Measurements from ENCODE around the gene TMEM121B. TPM values are rescaled to one million over a fixed set of nuclear protein-coding genes. Genes with fewer than 3 reads are reported as not detected.

Gene TMEM121B
- total RNA-seq, 1 donor from 2014 or later: 0.16 TPM

DNA sequence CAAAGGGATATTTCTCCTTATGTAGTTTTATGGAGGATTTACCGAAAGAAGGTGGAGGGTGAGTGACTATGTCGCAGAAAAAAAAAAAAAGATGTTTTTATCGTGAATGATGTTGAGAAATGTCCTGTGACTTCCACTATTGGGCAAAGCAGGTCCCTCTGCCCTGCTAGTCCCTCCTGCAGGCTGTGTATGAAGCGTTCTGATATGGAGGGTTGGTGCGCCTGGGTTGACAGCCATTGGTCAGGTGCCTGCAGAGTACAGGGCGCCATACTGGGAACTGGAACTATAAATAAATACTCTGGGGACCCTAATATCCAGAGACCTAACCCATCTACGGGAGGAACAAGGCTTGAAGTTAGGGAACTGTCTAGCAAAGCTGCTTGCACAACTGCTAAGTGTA, 34.9 kb downstream of the TMEM121B start:
- H3K4me1 Mint-ChIP-seq: peaks cover 52% of the 10 kb centered on the region
- intact Hi-C loops (cut with micrococcal nuclease): loop anchor here (2.0 to 5.0 kb wide), 3 partner anchors 31 to 681 kb away; partner anchors contain the start of gene ADA2
- H3K9me3 Mint-ChIP-seq: no peaks in the 10 kb centered on the region
- peak overlapping the region; percentile 90 for H3K4me3 Mint-ChIP-seq
- peaks cover 3% of the 10 kb centered on the region for H3K27me3 Mint-ChIP-seq
- peaks cover 12% of the 10 kb centered on the region for H3K36me3 Mint-ChIP-seq (ENCODE audit: low read depth)
- peak overlapping the region; percentile 88 for H3K27ac Mint-ChIP-seq
- DNase-seq: peak; percentile 73

DNA sequence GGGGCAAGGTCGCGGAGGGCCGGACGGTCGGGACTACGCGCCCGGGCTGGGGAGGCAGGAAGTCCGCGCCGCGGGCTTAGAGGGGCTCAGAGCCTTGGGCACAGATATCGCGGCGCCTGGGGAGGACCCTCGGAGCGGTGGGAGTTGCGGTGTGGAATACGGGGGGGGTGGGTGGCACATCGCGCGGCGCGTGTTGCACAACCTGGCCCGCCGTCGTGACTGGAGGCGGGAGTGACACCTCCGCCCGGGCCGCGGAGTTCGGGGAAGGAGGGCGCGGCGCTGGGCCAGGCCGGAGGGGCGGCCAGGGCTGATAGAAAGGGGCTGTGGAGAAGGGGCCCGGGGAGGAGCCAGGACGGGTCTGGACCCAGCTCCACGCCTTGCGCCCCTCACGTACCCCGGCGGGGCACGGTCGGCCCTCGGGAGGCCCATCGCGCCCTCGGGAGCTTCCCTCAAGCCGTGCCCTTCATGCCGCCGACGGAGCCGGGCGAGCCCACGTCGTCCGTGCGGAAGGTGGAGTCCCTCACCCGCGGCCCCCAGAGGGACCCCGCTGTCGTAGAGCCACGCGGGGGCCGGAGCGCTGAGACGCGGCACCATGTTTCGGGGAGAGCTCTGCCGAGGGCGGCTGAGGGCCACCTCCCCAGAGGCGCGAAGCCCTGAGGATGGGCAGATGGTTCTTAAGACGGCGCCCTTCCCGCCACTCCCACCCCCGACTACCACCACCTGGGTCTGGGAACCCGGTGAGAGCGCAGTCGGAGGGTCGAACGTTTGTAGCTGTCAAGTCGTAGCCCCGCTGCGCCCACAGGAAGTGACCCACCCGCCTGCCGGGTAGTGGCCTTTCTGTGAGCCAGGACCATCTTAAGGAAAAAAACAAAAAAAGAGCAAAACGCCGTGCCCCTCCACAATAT, 35.6 kb downstream of the TMEM121B start:
- intact Hi-C loops (cut with micrococcal nuclease): loop anchor here (2.0 to 5.0 kb wide), 3 partner anchors 31 to 682 kb away; partner anchors contain the start of gene ADA2
- Mint-ChIP-seq H3K4me3 (peak overlapping the region; percentile 90), H3K36me3 (ENCODE audit: low read depth) (peaks cover 8% of the 10 kb centered on the region), H3K9me3 (no peaks in the 10 kb centered on the region), H3K27ac (peak overlapping the region; percentile 88), H3K27me3 (peaks cover 3% of the 10 kb centered on the region), H3K4me1 (peaks cover 45% of the 10 kb centered on the region)
- peak; percentile 77 for DNase-seq

DNA sequence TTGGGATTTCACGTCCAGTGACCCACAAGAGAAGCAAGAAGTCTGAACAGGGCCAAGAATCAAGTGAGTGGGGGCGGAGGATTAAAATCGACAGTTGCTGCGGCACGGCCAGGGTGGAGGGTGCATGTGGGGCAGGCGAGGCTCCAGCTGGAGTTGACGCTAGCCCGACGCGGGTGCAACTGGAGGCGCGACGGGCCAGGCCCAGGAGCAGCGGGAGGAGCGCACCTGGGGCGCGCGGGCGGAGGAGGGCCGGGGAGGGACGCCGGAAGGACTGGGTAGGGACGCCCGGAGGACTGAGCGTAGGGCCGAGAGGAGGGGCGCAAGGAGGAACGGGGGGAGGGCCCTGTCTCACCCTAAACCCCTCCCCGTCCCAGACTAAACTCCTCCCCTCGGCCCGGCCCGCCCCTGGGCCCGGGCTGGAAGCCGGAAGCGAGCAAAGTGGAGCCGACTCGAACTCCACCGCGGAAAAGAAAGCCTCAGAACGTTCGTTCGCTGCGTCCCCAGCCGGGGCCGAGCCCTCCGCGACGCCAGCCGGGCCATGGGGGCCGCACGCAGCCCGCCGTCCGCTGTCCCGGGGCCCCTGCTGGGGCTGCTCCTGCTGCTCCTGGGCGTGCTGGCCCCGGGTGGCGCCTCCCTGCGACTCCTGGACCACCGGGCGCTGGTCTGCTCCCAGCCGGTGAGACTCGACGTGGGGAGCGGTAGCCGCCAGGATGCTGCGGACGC, 36.4 kb downstream of the TMEM121B start, which contains the start of gene IL17RA:
Gene IL17RA (plus strand): TSS at position 447 of the 723 bp plus-strand sequence. CDS start 92 bp downstream, at position 539.
- peaks cover 43% of the 10 kb centered on the region for H3K4me1 Mint-ChIP-seq

DNA sequence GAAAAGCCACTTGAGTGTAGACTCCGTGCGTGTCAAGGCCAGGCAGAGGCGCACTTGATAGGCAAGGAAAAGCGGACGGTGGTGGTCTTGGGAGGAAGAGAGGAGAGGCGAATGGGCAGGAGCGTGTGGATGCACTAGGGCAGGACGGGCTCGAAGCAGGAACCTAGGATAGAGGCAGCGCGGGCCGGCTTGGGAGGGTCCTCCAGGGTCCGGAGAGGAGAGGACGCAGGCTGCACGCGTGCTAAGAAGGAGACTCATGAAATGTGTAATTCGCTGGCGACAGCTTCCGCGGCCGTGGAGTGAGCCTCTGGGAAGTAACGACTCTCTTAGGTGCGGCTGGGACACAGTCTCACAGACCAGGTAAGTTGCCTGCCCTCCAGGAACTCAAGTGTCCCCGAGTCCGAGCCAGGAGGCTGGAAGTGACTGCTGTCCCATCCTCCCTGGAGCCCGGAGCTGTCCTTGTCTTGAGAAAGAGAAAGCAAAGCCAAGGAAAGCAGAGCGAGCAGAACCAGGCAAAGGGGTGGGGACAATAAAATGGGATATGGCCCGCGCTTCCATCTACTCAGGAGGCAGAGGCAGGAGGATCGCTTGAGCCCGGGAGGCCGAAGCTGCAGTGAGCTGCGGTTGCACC, 37.2 kb downstream of the TMEM121B start:
- H3K36me3 Mint-ChIP-seq (ENCODE audit: low read depth): peaks cover 4% of the 10 kb centered on the region
- peaks cover 7% of the 10 kb centered on the region for H3K27me3 Mint-ChIP-seq
- peaks cover 36% of the 10 kb centered on the region for H3K4me1 Mint-ChIP-seq
- intact Hi-C loops (cut with micrococcal nuclease): loop anchor here (1.0 kb wide), 1 partner anchor 75 kb away; the partner anchor contains the start of gene HDHD5
- peak overlapping the region; percentile 90 for H3K4me3 Mint-ChIP-seq
- H3K27ac Mint-ChIP-seq: peak overlapping the region; percentile 45
- no peaks in the 10 kb centered on the region for H3K9me3 Mint-ChIP-seq
- DNase-seq: no peak

More for the DNA sequence above, 36.4 kb downstream of the TMEM121B start, which contains the start of gene IL17RA:
- Mint-ChIP-seq H3K9me3 (no peaks in the 10 kb centered on the region), H3K27me3 (peaks cover 5% of the 10 kb centered on the region), H3K4me3 (peak within 1 kb of the TSS; percentile 90), H3K36me3 (ENCODE audit: low read depth) (peaks cover 8% of the 10 kb centered on the region), H3K27ac (peak within 1 kb of the TSS; percentile 89)
- peak; percentile 99 for DNase-seq
- intact Hi-C loops (cut with micrococcal nuclease): loop anchor here (1.0 to 5.0 kb wide), 3 partner anchors 75 to 683 kb away; partner anchors contain the start of genes ADA2 and HDHD5

DNA sequence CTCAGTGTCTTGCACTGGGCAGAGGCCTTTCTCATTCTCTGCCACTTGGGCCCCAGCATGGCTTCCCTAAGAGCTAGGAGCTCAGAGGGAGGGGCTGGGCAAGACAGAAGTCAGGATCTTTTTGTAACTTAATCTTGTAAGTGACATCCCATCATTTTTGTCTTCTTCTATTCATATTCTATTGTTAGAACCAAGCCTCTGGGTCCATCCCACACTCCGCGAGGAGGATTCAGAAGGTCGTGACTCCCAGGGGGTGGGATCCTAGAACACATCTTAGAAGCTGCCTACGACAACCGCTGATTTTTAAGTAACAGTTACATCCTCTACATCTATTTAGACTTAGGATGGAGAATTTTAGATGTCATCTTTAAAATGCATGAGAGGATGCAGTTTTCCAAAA, 37.9 kb downstream of the TMEM121B start:
- no peaks in the 10 kb centered on the region for H3K9me3 Mint-ChIP-seq
- H3K4me3 Mint-ChIP-seq: peak overlapping the region; percentile 90
- H3K27ac Mint-ChIP-seq: peak overlapping the region; percentile 45
- H3K36me3 Mint-ChIP-seq (ENCODE audit: low read depth): peaks cover 4% of the 10 kb centered on the region
- no peak for DNase-seq
- peaks cover 34% of the 10 kb centered on the region for H3K4me1 Mint-ChIP-seq
- H3K27me3 Mint-ChIP-seq: peaks cover 7% of the 10 kb centered on the region
- intact Hi-C loops (cut with micrococcal nuclease): no loop called here

DNA sequence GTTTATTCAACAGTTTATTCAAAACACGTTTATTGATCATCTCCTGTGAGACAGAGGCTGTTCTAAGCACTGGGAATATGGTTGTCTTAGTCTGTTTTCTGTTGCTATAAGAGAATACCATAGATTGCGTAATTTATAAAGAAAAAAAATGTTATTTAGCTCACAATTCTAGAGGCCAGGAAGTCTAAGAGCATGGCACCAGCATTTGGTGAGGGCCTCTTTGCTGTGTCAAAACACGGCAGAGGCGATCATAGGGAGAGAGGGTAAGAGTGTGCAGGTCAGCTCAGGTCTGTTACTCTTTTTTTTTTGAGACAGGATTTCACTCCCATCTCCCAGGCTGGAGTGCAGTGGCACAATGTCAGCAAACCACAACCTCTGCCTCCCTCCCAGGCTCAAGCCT, 41.6 kb downstream of the TMEM121B start:
- Mint-ChIP-seq H3K4me3 (no peak overlapping the region), H3K27ac (no peak overlapping the region), H3K9me3 (no peaks in the 10 kb centered on the region), H3K4me1 (peaks cover 28% of the 10 kb centered on the region), H3K27me3 (peaks cover 11% of the 10 kb centered on the region), H3K36me3 (ENCODE audit: low read depth) (peaks cover 2% of the 10 kb centered on the region)
- no peak for DNase-seq
- intact Hi-C loops (cut with micrococcal nuclease): loop anchor here (5.0 kb wide), 2 partner anchors 223 to 998 kb away; partner anchors contain the start of gene PEX26

DNA sequence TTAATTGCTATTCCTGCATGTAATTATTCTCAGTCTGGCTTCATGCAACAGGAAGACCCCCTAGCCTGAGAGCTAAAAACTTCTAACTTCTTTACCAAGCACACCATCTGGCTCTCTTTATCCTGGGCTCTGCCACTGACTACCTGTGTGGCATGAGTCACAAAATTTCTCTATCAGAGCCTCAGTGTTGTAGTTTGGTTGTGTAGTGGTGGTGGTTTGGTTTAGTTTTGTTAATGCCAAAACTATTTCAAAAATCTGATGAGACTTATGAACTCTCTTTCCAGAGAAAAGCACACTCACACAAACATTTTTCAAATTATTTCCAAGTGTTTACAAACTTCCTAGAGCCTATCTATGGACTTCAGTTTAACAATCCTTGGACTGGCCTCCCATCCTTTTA, 43.9 kb downstream of the TMEM121B start:
- Mint-ChIP-seq H3K9me3 (no peaks in the 10 kb centered on the region), H3K27me3 (peaks cover 29% of the 10 kb centered on the region), H3K4me1 (peaks cover 18% of the 10 kb centered on the region), H3K27ac (no peak overlapping the region), H3K4me3 (no peak overlapping the region), H3K36me3 (ENCODE audit: low read depth) (peaks cover 2% of the 10 kb centered on the region)
- intact Hi-C loops (cut with micrococcal nuclease): loop anchor here (5.0 kb wide), 2 partner anchors 225 to 1000 kb away; partner anchors contain the start of gene PEX26
- DNase-seq: no peak

DNA sequence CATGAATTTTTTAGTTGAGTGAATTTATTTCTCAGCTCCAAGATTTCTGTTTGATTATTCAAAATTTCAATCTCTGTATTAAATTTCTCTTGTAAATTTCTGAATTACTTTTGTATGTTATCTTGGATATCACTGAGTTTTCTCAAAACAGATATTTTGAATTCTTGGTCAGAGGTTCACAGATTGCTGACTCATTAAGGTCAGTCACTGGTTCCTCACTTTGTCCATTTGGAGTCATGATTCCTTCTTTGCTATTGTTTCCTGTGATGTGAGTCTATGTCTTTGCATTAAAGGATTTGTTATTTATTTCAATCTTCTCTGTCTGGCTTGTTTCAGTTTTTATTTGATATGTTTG, 46.5 kb downstream of the TMEM121B start:
- Mint-ChIP-seq H3K4me1 (peaks cover 18% of the 10 kb centered on the region), H3K9me3 (no peaks in the 10 kb centered on the region), H3K27ac (no peak overlapping the region), H3K27me3 (peaks cover 36% of the 10 kb centered on the region), H3K4me3 (no peak overlapping the region), H3K36me3 (ENCODE audit: low read depth) (peaks cover 2% of the 10 kb centered on the region)
- intact Hi-C loops (cut with micrococcal nuclease): loop anchor here (1.0 to 5.0 kb wide), 6 partner anchors 13 to 1003 kb away; partner anchors contain the start of genes HDHD5 and PEX26
- no peak for DNase-seq

DNA sequence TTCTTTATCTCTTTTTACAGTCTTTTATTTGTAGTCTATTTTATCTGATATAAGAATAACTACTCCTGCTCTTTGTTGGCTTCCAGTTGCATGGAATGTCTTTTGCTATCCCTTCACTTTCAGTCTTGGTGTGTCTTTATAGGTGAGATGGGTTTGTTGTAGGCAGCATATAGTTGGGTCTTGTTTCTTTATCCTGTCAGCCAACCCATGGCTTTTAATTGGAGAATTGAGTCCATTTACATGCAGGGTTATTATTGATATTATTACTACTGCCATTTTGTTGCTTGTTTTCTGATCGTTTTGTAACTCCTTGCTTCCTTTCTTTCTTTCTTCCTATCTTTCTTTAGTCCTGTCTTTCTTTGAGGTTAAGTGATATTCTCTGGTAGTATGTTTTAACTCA, 48.3 kb downstream of the TMEM121B start:
- peaks cover 2% of the 10 kb centered on the region for H3K36me3 Mint-ChIP-seq (ENCODE audit: low read depth)
- H3K27me3 Mint-ChIP-seq: peaks cover 38% of the 10 kb centered on the region
- no peak overlapping the region for H3K27ac Mint-ChIP-seq
- H3K4me3 Mint-ChIP-seq: no peak overlapping the region
- H3K4me1 Mint-ChIP-seq: peaks cover 18% of the 10 kb centered on the region
- intact Hi-C loops (cut with micrococcal nuclease): no loop called here
- no peak for DNase-seq
- H3K9me3 Mint-ChIP-seq: no peaks in the 10 kb centered on the region

Other genes starting within 250 kb of the TMEM121B start
- gene GAB4, start 113.1 kb downstream of the TMEM121B start, total RNA-seq: not detected in 2 replicates
- 18.4 and 19.8 TPM in 2 replicates for gene IL17RA, start 36.4 kb downstream of the TMEM121B start, total RNA-seq
- 47.4 and 49.5 TPM in 2 replicates for gene HDHD5, start 37.9 kb upstream of the TMEM121B start, total RNA-seq
- gene ADA2, start 98.1 kb upstream of the TMEM121B start, total RNA-seq: 2.8 and 3.4 TPM in 2 replicates
- gene CECR2, start 248.1 kb upstream of the TMEM121B start, total RNA-seq: 0.09 and 0.14 TPM in 2 replicates